OCI-LY7 (cell line): ENCODE measurements around the gene PAWR.

Experiments used
- EZH2phosphoT487 ChIP-seq: fragments of 200-600 bp; sonication (generic); IDR thresholded peaks from 2 replicates; pipeline ENCODE4 v1.6.1; 2018; ENCODE audit warnings: low read depth, borderline replicate concordance, mild to moderate bottlenecking, mixed run types, antibody characterized with exemption, low read length, moderate library complexity, mixed read lengths
- TF ChIP-seq, protein P1 (sequence below): fragments of 200-600 bp; sonication (generic); conservative IDR thresholded peaks from 2 replicates; pipeline ENCODE4 v1.5.1; 2014; ENCODE audit warnings: mild to moderate bottlenecking, antibody characterized with exemption, low read length, moderate library complexity, mixed read lengths

DNA sequence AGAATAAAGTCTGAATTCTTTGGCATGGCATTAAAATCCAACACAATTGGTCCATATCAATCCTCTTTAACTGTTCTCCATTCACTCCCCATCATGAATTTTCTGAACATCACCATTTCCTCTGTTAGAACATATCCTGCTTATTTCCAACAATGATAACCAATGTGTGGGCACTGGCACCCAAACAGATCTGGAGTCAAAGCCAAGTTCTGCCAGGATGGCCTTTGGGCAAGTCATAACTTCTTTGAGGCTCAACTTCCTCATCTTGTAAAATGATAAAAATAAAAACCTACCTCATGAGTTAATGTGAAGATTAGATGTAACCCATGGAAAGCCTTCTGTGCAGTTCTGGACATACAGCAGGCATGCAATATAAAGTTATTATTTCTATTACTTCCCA lies 12.5 kb downstream of the PAWR start:
- TF ChIP-seq, protein P1, sequence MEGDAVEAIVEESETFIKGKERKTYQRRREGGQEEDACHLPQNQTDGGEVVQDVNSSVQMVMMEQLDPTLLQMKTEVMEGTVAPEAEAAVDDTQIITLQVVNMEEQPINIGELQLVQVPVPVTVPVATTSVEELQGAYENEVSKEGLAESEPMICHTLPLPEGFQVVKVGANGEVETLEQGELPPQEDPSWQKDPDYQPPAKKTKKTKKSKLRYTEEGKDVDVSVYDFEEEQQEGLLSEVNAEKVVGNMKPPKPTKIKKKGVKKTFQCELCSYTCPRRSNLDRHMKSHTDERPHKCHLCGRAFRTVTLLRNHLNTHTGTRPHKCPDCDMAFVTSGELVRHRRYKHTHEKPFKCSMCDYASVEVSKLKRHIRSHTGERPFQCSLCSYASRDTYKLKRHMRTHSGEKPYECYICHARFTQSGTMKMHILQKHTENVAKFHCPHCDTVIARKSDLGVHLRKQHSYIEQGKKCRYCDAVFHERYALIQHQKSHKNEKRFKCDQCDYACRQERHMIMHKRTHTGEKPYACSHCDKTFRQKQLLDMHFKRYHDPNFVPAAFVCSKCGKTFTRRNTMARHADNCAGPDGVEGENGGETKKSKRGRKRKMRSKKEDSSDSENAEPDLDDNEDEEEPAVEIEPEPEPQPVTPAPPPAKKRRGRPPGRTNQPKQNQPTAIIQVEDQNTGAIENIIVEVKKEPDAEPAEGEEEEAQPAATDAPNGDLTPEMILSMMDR = no peak
- TF ChIP-seq EZH2phosphoT487 = no peak
